SK-N-SH (cell line): ENCODE results near the gene GNPDA2.

Source experiments
- CTCF ChIP-seq: fragments of 200-600 bp; sonication (generic); IDR thresholded peaks from 2 replicates; pipeline ENCODE4 v1.6.1; 2017; ENCODE audit warnings: antibody characterized with exemption, mild to moderate bottlenecking, moderate library complexity
- FOXM1 ChIP-seq: IDR thresholded peaks from 2 replicates; pipeline ENCODE4 v1.4.0; 2012; ENCODE audit warnings: low read depth, mild to moderate bottlenecking
- GABPA ChIP-seq: IDR thresholded peaks from 2 replicates; pipeline ENCODE4 v1.4.0; 2012; ENCODE audit warnings: low read depth, mild to moderate bottlenecking
- MAX ChIP-seq: IDR thresholded peaks from 2 replicates; pipeline ENCODE4 v1.4.0; 2012; ENCODE audit warnings: low read depth
- POLR2AphosphoS5 ChIP-seq: IDR thresholded peaks from 2 replicates; pipeline ENCODE4 v1.6.1; 2012; ENCODE audit warnings: low read depth, low read length
- RFX5 ChIP-seq: IDR thresholded peaks from 2 replicates; pipeline ENCODE4 v1.6.1; 2012; ENCODE audit warnings: mild to moderate bottlenecking, improper control_type of control experiment, low read length
- SIN3A ChIP-seq: IDR thresholded peaks from 2 replicates; pipeline ENCODE4 v1.6.1; 2012; ENCODE audit warnings: low read depth, mild to moderate bottlenecking, low read length, moderate library complexity, borderline replicate concordance
- TAF1 ChIP-seq: IDR thresholded peaks from 2 replicates; pipeline ENCODE4 v1.6.1; 2012; ENCODE audit warnings: low read depth, mild to moderate bottlenecking, low read length, moderate library complexity, borderline replicate concordance
- ZBTB33 ChIP-seq: IDR thresholded peaks from 2 replicates; pipeline ENCODE4 v1.4.0; 2012; ENCODE audit warnings: low read depth, borderline replicate concordance
- TF ChIP-seq, protein P1 (sequence below): fragments of 150-350 bp; IDR thresholded peaks from 2 replicates; pipeline ENCODE4 v1.6.1; 2017; ENCODE audit warnings: antibody characterized with exemption, low read length, low read depth, borderline replicate concordance

DNA sequence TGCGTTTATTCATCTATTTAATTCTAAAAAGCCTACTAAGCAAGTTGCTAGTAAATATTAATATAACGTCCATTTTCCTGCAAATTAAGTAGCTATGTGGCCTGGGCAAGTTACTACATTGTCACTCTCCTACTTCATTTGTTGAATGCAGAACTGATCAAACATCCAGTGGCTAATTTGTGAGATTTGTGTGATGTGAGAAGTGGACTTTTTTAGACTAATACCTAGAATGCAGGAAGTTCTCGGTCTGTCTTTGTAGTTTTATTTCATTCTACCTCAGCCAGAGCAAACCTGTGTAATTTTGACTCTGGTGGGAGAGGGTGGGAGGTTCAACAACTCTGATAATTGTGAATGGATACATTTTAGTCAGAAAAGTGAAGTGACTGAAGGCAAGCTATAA lies 47.3 kb downstream of the GNPDA2 start:
- TF ChIP-seq CTCF = no peak
- no peak for TF ChIP-seq FOXM1
- TF ChIP-seq, protein P1, sequence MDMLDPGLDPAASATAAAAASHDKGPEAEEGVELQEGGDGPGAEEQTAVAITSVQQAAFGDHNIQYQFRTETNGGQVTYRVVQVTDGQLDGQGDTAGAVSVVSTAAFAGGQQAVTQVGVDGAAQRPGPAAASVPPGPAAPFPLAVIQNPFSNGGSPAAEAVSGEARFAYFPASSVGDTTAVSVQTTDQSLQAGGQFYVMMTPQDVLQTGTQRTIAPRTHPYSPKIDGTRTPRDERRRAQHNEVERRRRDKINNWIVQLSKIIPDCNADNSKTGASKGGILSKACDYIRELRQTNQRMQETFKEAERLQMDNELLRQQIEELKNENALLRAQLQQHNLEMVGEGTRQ = no peak
- no peak for TF ChIP-seq ZBTB33
- TF ChIP-seq GABPA = no peak
- TF ChIP-seq MAX = no peak
- no peak for TF ChIP-seq SIN3A
- TF ChIP-seq TAF1 = no peak
- TF ChIP-seq RFX5 = no peak
- no peak for TF ChIP-seq POLR2AphosphoS5
